ENCODE results near the gene CCDC188.

CCDC188 gene

DNA sequence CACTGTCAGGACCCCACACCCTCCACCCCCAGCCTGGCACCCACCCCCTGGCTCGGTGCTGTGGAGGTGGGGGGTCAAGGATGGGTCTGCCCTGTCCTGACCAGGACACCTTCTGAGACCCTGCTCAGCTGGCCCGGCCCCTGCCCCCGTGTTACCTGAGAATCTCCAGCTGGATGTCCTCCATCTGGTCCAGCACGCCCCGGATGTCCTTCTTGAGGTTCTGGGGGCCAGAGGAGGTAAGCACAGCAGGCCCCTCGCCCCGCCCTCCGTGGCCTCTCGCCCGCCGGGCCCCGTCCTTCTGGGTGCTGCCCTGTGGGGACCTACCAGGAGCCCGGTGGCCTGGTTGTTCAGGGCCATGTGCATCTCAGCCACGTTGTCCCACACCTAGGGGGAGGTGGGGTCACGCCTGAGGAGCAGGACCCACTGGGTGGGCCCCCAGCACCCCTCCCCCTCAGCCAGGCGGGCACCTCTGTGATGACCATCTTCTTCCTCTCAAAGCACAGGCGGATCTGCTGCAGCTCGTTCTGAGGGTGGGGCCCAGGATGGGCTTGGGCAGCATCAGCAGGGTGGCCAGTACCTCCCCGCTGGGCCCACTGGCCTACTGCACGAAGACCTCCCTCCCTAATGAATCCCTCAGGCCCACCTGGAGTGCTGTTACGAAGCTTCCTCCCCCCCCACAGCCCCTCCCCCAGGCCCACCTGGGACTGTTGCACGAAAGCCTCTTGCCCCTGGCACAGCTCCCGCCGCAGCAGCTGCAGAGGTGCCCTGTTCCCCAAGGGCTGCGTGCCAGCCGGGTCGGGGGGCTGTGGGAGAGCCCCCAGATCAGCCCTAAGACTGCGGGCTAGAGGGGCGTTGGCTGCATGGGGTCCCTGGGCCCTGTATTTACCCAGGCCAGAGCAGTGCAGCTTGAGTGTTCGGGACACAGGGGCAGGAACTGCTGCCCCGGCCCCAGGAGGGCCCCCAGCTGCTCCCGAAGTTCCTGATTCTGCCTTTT lies 1.3 kb downstream of the CCDC188 start:
- Histone ChIP-seq H3K79me2 (ENCODE audit: low read length) (no peaks in the 10 kb centered on the region), H2AFZ (ENCODE audit: low read depth, low read length) (no peak overlapping the region), H3K27me3 (ENCODE audit: low read depth, low read length) (no peaks in the 10 kb centered on the region), H4K20me1 (ENCODE audit: insufficient read depth, low read length) (0 out of 2 replicates have a peak, but pooled peaks cover 4% of the 10 kb centered on the region), H3K27ac (ENCODE audit: low read length) (no peak overlapping the region), H3K9me3 (ENCODE audit: insufficient read depth, low read length) (no peaks in the 10 kb centered on the region), H3K4me3 (ENCODE audit: low read length) (no peak overlapping the region), H3K9ac (ENCODE audit: low read length) (no peak overlapping the region), H3K36me3 (replicated peaks; ENCODE audit: low read depth, low read length) (no peaks in the 10 kb centered on the region), H3K4me2 (ENCODE audit: low read length) (no peak overlapping the region), H3K4me1 (ENCODE audit: low read length) (no peaks in the 10 kb centered on the region)
- TF ChIP-seq EZH2phosphoT487 (IDR thresholded peaks at IDR 0.05; ENCODE audit: low read depth) = no peak
- TF ChIP-seq, protein P1, sequence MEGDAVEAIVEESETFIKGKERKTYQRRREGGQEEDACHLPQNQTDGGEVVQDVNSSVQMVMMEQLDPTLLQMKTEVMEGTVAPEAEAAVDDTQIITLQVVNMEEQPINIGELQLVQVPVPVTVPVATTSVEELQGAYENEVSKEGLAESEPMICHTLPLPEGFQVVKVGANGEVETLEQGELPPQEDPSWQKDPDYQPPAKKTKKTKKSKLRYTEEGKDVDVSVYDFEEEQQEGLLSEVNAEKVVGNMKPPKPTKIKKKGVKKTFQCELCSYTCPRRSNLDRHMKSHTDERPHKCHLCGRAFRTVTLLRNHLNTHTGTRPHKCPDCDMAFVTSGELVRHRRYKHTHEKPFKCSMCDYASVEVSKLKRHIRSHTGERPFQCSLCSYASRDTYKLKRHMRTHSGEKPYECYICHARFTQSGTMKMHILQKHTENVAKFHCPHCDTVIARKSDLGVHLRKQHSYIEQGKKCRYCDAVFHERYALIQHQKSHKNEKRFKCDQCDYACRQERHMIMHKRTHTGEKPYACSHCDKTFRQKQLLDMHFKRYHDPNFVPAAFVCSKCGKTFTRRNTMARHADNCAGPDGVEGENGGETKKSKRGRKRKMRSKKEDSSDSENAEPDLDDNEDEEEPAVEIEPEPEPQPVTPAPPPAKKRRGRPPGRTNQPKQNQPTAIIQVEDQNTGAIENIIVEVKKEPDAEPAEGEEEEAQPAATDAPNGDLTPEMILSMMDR (IDR thresholded peaks at IDR 0.05; ENCODE audit: low read depth, low read length) = no peak

DNA sequence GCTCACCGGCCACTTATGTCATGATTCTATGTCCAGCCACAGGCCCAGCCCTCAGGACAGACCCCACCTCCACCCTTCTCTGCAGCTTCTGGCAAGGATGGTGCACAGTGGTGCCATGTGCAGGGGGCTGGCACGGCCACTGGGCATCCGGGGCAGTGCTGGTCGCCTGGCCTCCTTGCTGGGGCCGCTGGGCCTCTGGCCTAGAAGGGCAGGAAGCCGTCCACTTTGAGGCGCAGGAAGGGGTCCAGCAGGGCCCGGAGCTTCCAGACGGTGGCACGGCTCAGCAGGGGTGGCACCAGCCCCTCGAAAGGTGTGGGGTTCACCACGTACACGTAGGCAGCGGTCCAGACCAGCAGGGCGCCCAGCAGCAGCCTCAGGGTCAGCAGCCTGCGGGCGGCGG lies 2.4 kb downstream of the CCDC188 start:
- Histone ChIP-seq H3K4me3 (ENCODE audit: low read length) (no peak overlapping the region), H3K4me2 (ENCODE audit: low read length) (no peak overlapping the region), H3K79me2 (ENCODE audit: low read length) (no peaks in the 10 kb centered on the region), H3K9me3 (ENCODE audit: insufficient read depth, low read length) (no peaks in the 10 kb centered on the region), H3K9ac (ENCODE audit: low read length) (no peak overlapping the region), H3K27ac (ENCODE audit: low read length) (no peak overlapping the region), H3K27me3 (ENCODE audit: low read depth, low read length) (no peaks in the 10 kb centered on the region), H3K4me1 (ENCODE audit: low read length) (no peaks in the 10 kb centered on the region), H4K20me1 (ENCODE audit: insufficient read depth, low read length) (0 out of 2 replicates have a peak, but pooled peaks cover 4% of the 10 kb centered on the region), H3K36me3 (replicated peaks; ENCODE audit: low read depth, low read length) (no peaks in the 10 kb centered on the region), H2AFZ (ENCODE audit: low read depth, low read length) (no peak overlapping the region)
- no peak for TF ChIP-seq EZH2phosphoT487 (IDR thresholded peaks at IDR 0.05; ENCODE audit: low read depth)

DNA sequence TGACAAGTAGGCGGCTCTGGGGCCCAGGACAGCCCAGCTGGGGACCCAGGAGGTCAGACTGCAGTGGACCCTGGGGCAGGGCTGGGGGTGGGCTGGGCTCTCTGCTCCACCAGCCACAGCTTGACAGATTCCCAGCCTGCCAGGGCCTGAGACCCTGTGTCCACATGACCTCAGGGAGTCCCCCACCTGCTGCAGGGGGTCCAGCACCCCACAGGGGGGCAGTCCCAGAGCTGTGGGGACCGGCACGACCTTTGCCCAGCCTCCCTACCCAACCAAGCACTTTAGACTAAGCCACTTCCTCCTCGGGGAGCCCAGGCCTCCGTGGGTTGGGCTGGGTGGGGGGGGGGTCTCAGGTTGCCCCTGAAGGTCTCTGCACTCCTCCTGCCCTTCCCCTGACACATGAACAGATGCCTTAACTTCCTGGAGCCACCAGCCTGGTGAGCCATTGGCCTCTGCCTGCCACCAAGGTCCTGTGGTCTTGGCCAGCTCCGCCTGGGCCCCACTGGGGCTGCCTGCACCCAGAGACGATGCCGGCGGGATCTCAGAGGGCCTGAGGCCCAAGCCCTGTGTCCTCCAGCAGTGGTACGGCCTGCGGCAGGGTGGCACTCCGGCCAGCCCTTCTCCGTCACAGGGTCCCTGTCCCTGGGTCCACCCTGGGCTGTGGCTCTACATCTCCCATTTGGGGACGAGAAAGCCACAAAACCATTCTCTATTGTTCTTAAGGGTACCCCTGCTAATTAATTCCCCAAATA lies 3.4 kb downstream of the CCDC188 start:
- TF ChIP-seq, protein P1 (IDR thresholded peaks at IDR 0.05; ENCODE audit: low read depth, low read length) = no peak
- no peak for TF ChIP-seq EZH2phosphoT487 (IDR thresholded peaks at IDR 0.05; ENCODE audit: low read depth)
- Histone ChIP-seq H3K9ac (ENCODE audit: low read length) (no peak overlapping the region), H2AFZ (ENCODE audit: low read depth, low read length) (no peak overlapping the region), H3K27me3 (ENCODE audit: low read depth, low read length) (no peaks in the 10 kb centered on the region), H3K79me2 (ENCODE audit: low read length) (no peaks in the 10 kb centered on the region), H3K4me2 (ENCODE audit: low read length) (no peak overlapping the region), H3K4me1 (ENCODE audit: low read length) (no peaks in the 10 kb centered on the region), H3K4me3 (ENCODE audit: low read length) (no peak overlapping the region), H3K27ac (ENCODE audit: low read length) (no peak overlapping the region), H3K9me3 (ENCODE audit: insufficient read depth, low read length) (no peaks in the 10 kb centered on the region), H4K20me1 (ENCODE audit: insufficient read depth, low read length) (0 out of 2 replicates have a peak, but pooled peaks cover 4% of the 10 kb centered on the region), H3K36me3 (replicated peaks; ENCODE audit: low read depth, low read length) (no peaks in the 10 kb centered on the region)

DNA sequence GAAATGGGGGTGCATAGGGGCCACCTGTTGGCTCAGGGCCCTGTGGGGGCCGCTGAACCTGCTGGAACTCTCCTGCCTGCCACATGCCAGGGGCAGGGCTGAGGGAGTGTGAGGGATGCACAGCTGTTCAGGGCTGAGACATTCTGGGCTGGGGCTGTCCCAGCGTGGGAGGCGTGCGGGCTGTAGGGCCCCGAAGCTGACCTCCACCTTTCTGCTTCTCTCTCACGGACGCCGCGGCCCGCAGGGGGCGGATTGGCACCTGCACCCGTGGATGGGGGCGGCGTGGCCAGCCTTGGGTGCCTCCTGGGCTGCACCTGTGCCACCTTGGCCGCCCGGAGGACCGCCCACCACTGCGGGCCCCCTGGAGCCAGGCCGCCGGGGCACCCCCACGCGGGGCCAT lies 4.1 kb downstream of the CCDC188 start:
- no peak overlapping the region for H3K4me2 ChIP-seq (ENCODE audit: low read length)
- no peak overlapping the region for H2AFZ ChIP-seq (ENCODE audit: low read depth, low read length)
- H3K9ac ChIP-seq (ENCODE audit: low read length) = no peak overlapping the region
- H3K27ac ChIP-seq (ENCODE audit: low read length) = no peak overlapping the region
- no peaks in the 10 kb centered on the region for H3K4me1 ChIP-seq (ENCODE audit: low read length)
- no peaks in the 10 kb centered on the region for H3K36me3 ChIP-seq (replicated peaks; ENCODE audit: low read depth, low read length)
- H4K20me1 ChIP-seq (ENCODE audit: insufficient read depth, low read length) = 0 out of 2 replicates have a peak, but pooled peaks cover 4% of the 10 kb centered on the region
- H3K4me3 ChIP-seq (ENCODE audit: low read length) = no peak overlapping the region
- no peak for TF ChIP-seq EZH2phosphoT487 (IDR thresholded peaks at IDR 0.05; ENCODE audit: low read depth)
- TF ChIP-seq, protein P1 (IDR thresholded peaks at IDR 0.05; ENCODE audit: low read depth, low read length) = no peak
- H3K79me2 ChIP-seq (ENCODE audit: low read length) = no peaks in the 10 kb centered on the region
- H3K27me3 ChIP-seq (ENCODE audit: low read depth, low read length) = no peaks in the 10 kb centered on the region
- H3K9me3 ChIP-seq (ENCODE audit: insufficient read depth, low read length) = no peaks in the 10 kb centered on the region
